ENCODE data around the gene ZNF511. TPM values are rescaled to one million over a fixed set of nuclear protein-coding genes. Genes with fewer than 3 reads are reported as not detected.

The ZNF511 gene
- total RNA-seq, 1 donor from 2014 or later = 36.3 TPM

DNA sequence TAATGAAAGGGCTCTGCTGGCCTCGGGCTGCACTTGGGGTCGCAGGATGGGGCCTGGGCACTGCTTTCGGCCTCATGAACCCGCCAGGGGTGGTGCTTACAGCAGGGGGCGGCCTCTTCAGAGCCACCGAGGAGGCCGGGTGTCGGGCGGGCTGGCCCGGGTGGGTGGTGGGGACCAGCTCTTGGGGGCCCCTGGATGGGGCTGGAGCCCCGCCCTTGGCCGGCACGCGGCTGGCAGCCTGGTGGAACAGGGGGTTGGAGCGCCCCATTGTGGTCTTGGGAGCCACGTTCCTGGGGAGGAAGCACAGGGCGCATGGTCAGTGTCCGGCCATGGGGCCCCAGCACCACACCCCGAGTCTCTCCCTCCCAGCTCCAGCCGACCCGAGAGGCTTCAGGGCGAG, 40.9 kb upstream of the ZNF511 start:
- Histone ChIP-seq H3K9me3 (no peaks in the 10 kb centered on the region), H3K4me1 (peaks cover 2% of the 10 kb centered on the region), H3K36me3 (no peaks in the 10 kb centered on the region), H3K27ac (no peak overlapping the region), H3K27me3 (no peaks in the 10 kb centered on the region), H3K4me3 (no peak overlapping the region)
- TF ChIP-seq POLR2AphosphoS5 (IDR thresholded peaks at IDR 0.05; ENCODE audit: insufficient read depth in 1 of 2, low read depth in 1 of 2) (no peak), POLR2A (IDR thresholded peaks at IDR 0.05) (no peak)
- TF ChIP-seq, protein P1, sequence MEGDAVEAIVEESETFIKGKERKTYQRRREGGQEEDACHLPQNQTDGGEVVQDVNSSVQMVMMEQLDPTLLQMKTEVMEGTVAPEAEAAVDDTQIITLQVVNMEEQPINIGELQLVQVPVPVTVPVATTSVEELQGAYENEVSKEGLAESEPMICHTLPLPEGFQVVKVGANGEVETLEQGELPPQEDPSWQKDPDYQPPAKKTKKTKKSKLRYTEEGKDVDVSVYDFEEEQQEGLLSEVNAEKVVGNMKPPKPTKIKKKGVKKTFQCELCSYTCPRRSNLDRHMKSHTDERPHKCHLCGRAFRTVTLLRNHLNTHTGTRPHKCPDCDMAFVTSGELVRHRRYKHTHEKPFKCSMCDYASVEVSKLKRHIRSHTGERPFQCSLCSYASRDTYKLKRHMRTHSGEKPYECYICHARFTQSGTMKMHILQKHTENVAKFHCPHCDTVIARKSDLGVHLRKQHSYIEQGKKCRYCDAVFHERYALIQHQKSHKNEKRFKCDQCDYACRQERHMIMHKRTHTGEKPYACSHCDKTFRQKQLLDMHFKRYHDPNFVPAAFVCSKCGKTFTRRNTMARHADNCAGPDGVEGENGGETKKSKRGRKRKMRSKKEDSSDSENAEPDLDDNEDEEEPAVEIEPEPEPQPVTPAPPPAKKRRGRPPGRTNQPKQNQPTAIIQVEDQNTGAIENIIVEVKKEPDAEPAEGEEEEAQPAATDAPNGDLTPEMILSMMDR (IDR thresholded peaks at IDR 0.05) = no peak
- intact Hi-C loops (cut with DNase I) = no loop called here
- no peak for DNase-seq (ENCODE audit: extremely low spot score in 2 of 2)

DNA sequence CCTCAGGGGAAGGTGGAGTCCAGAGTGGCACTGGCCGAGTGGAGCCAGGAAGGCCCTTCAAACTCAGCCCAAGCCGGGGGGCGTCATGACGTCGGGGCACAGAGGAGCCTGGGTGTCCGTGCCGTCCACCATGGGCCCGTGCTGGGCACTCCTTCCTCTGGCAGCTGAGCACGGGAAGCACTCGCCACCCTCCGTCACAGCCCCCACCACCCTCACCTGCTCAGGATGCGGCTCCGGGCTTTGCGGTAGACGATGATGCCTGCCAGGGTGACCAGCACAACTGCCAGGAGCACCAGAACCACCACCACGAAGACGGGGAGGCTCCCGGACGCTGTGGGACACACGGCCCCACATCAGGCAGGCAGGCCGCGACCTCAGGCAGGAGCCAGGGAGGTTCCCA, 40.2 kb upstream of the ZNF511 start:
- H3K4me1 ChIP-seq = no peaks in the 10 kb centered on the region
- H3K27me3 ChIP-seq = no peaks in the 10 kb centered on the region
- no peak overlapping the region for H3K27ac ChIP-seq
- no peaks in the 10 kb centered on the region for H3K36me3 ChIP-seq
- no peak for DNase-seq (ENCODE audit: extremely low spot score in 2 of 2)
- H3K9me3 ChIP-seq = no peaks in the 10 kb centered on the region
- TF ChIP-seq, protein P1 (IDR thresholded peaks at IDR 0.05) = no peak
- TF ChIP-seq POLR2AphosphoS5 (IDR thresholded peaks at IDR 0.05; ENCODE audit: insufficient read depth in 1 of 2, low read depth in 1 of 2) (no peak), POLR2A (IDR thresholded peaks at IDR 0.05) (no peak)
- intact Hi-C loops (cut with DNase I) = no loop called here
- H3K4me3 ChIP-seq = no peak overlapping the region

DNA sequence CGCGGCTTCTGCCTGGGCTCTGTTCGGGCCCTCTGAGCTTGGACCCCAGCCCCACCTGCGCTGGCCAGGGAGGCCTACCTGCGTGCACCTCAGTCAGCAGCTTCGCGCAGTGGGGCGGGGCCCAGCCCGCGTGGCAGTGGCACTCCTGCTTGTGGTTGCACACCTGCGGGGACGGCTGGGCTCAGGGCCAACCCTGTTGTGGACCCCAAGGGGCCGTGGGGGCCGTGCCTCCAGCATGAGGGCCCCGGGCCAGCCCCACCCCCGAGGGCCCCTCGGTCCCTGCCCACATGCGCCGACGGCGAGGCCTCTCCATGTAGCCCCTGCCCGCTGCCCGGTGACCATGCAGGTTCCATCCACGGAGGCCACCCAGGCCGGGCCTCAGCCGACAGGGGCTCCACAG, 39.3 kb upstream of the ZNF511 start:
- Histone ChIP-seq H3K4me3 (no peak overlapping the region), H3K27ac (no peak overlapping the region), H3K36me3 (no peaks in the 10 kb centered on the region), H3K27me3 (no peaks in the 10 kb centered on the region), H3K4me1 (no peaks in the 10 kb centered on the region), H3K9me3 (no peaks in the 10 kb centered on the region)
- intact Hi-C loops (cut with DNase I) = no loop called here
- TF ChIP-seq POLR2A (IDR thresholded peaks at IDR 0.05) (no peak), POLR2AphosphoS5 (IDR thresholded peaks at IDR 0.05; ENCODE audit: insufficient read depth in 1 of 2, low read depth in 1 of 2) (no peak)
- TF ChIP-seq, protein P1 (IDR thresholded peaks at IDR 0.05) = no peak
- no peak for DNase-seq (ENCODE audit: extremely low spot score in 2 of 2)

DNA sequence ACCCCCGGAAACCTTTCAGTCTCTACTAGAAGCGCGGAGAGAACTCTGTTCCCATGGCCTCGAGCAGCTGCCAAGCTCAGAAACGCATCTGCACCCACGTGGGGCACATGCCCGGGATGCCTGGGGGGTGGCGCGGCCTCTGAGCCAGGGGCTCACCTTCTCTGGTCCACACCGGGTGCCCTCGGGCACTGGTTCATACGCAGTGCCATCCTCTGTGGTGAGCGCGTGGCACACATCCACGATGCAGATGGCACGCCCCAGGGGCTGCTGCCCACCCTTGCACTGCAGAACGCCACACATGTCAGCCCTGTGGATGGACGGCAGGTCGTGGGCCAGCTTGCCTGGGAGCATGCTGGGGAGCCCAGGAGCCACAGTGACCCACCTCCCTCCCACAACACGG, 38.5 kb upstream of the ZNF511 start:
- no peak for DNase-seq (ENCODE audit: extremely low spot score in 2 of 2)
- Histone ChIP-seq H3K27ac (no peak overlapping the region), H3K4me1 (no peaks in the 10 kb centered on the region), H3K9me3 (no peaks in the 10 kb centered on the region), H3K4me3 (no peak overlapping the region), H3K36me3 (no peaks in the 10 kb centered on the region), H3K27me3 (no peaks in the 10 kb centered on the region)
- TF ChIP-seq, protein P1 (IDR thresholded peaks at IDR 0.05) = no peak
- no peak for TF ChIP-seq POLR2A (IDR thresholded peaks at IDR 0.05)
- no peak for TF ChIP-seq POLR2AphosphoS5 (IDR thresholded peaks at IDR 0.05; ENCODE audit: insufficient read depth in 1 of 2, low read depth in 1 of 2)
- intact Hi-C loops (cut with DNase I) = no loop called here

DNA sequence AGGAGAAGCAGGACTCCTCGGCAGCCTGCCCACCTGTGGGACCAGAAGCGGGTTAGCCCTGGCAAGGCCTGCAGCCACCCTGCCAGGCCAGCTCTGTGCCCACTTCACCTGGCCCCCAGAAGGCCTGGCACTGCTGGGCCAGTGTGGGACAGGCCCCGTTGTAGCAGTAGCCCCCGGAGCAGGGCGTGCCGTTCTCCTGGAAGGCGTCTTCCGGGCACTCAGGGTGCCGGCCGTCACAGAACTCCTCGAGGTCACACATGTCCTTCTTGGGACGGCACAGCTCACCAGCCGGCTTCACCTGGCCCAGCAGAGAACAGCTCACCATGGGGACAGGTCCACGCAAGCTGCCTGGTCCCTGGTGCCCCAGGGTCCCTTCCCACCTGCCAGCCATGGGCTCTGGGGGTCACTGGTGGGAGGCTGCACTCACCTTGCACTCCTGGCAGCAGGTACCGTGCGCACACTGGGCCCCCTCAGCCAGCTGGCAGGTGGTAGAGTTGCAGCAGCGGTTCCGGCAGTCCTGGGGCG, 37.9 kb upstream of the ZNF511 start:
- TF ChIP-seq, protein P1 (IDR thresholded peaks at IDR 0.05) = no peak
- TF ChIP-seq POLR2AphosphoS5 (IDR thresholded peaks at IDR 0.05; ENCODE audit: insufficient read depth in 1 of 2, low read depth in 1 of 2) (no peak), POLR2A (IDR thresholded peaks at IDR 0.05) (no peak)
- no peak for DNase-seq (ENCODE audit: extremely low spot score in 2 of 2)
- Histone ChIP-seq H3K4me1 (no peaks in the 10 kb centered on the region), H3K9me3 (no peaks in the 10 kb centered on the region), H3K4me3 (no peak overlapping the region), H3K27ac (no peak overlapping the region), H3K27me3 (no peaks in the 10 kb centered on the region), H3K36me3 (no peaks in the 10 kb centered on the region)
- intact Hi-C loops (cut with DNase I) = no loop called here
